GDM1 (cell line): Measurements from ENCODE around the gene CLCA4.

Experiments
- DNase-seq: peaks from one replicate; lab custom pipeline; 2025; lab: John Stamatoyannopoulos, UW

The CLCA4 gene

GRCh38 chr1:86546787-86547221 lies at the start of gene CLCA4:
CLCA4 (plus strand) TSS chr1:86547078; CDS start chr1:86547120, 42 bp downstream.
- DNase-seq = no peak

DNA sequence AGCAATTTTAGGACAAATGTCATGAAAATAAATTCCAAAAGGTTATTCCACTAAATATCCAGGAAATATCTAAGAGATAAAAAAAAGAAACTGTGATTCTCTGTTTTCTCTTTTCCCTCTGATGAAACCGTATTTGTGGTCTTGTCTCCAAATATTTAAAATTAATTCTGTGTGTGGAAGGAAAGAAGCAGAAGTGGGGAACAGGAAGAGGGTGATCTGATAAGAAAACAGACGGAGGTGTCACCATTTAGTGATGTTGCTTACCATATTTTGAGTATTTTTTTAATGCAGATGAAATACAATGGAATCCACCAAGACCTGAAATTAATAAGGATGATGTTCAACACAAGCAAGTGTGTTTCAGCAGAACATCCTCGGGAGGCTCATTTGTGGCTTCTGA lies 48.6 kb upstream of the CLCA4 start:
- DNase-seq = no peak

GRCh38 chr1:86499987-86500593 lies 46.8 kb upstream of the CLCA4 start:
- peak; percentile 5 for DNase-seq

DNA sequence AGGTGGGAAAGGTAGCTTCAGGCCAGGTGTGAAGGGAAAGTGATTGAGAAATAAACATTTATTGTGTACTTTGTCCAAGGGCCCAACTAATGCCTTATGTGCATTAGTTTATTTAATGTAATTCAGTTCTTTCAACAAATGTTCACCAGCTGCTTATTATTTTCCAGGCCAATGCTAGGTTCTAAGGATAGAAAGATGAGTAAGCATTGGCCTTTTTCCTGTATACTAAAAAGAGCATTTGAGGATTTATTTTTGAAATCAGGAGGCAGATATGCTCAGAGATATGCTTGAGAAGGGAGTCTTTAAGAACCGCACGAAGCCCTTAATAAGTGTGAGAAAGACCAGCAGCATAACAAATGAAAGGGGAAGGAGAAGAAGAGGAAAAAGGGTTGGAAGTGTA lies 46.2 kb upstream of the CLCA4 start:
- DNase-seq = no peak

GRCh38 chr1:86502125-86502646 lies 44.7 kb upstream of the CLCA4 start:
- DNase-seq = peak; percentile 4

DNA sequence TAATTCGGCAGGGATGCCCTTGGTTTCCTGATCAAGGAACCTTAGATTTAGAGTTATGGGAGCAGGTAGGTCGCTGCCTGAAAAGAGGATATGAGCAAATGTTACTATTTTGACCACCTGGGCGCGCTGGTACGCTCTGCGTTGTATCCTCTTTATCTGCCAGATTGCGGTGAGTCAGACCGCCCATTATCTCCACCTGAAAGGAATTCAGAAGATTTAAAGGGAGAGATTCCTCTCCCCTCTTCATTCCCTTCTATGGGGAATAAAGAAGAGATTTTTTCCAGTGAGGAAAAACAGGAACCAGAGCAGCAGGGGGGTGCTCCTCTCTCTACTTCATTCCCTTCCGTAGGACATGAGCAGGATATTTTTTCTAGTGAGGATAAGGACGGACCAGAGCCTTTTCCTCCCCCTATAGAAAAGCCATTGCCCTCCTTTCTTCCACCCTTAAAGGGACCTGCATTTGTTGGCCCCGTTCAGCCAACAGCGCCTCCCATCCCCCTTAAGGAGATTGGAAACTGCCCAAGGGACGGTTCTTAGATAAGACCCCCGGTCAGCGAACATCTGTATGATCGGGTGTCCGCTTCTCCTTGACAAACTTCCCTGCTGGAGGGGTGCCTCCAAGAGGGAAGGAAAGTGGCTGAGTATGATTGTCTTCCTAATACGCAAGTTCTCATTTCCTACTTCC lies 44.0 kb upstream of the CLCA4 start:
- no peak for DNase-seq

- no peak for DNase-seq
Measured at GRCh38 chr1:86503406-86504136, 43.3 kb upstream of the CLCA4 start.

- no peak for DNase-seq
Measured at GRCh38 chr1:86504137-86504479, 42.8 kb upstream of the CLCA4 start.

GRCh38 chr1:86504895-86505563 lies 41.8 kb upstream of the CLCA4 start:
- DNase-seq = no peak

DNA sequence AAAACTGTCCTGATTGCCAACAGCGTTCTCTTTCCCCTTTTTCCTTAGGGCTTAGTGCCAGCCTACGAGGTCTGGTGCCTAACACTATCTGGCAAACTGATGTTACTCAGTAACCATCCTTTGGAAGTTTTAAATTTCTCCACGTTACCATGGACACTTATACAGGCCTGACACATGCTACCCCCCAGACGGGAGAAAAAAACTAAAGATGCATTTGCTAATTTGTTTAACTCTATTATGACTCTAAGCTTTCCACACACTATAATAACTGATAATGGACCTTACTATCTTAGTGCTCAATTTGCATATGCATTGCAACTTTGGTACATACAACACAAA lies 41.3 kb upstream of the CLCA4 start:
- DNase-seq = no peak

GRCh38 chr1:86507935-86508582 lies 38.8 kb upstream of the CLCA4 start:
- peak; percentile 12 for DNase-seq

DNA sequence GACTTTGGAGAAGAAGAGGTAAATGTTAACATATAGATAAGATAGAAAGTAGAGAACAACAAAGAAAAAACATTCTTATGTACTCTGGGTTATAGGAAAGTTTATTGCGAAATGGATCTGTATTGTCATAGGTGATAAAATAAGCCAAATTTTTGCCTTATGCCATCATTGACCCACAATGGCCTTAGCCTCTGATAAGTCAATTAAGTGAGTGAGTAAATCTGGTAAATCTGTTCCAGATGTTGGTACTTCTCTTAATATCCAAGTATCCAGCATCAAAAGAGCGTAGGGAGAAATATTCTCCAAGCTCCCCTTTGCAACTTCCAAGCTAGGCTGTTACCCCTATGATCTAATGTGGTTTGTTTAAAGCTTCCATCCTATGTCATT lies 38.3 kb upstream of the CLCA4 start:
- no peak for DNase-seq

DNA sequence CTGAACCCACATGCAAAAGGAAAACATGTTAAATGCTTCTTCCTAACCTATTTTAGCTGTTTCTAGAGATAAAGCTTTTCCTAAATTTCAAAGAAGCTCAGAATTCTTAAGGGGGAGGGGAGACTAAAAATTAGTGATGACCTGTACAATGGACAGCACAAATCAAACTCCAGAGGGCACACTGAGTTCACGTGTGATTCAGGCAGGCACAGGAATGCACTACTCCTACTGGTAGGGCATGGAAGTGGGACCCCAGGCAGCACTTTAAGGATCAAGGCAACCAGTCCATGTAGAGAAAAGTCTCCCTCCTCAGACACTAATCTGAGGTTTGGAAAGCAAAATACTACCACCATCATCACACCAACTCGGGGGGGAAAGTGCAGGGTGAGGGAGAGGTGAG lies 31.3 kb upstream of the CLCA4 start:
- peak; percentile 2 for DNase-seq

GRCh38 chr1:86516335-86516734 lies 30.5 kb upstream of the CLCA4 start:
- DNase-seq = no peak

DNA sequence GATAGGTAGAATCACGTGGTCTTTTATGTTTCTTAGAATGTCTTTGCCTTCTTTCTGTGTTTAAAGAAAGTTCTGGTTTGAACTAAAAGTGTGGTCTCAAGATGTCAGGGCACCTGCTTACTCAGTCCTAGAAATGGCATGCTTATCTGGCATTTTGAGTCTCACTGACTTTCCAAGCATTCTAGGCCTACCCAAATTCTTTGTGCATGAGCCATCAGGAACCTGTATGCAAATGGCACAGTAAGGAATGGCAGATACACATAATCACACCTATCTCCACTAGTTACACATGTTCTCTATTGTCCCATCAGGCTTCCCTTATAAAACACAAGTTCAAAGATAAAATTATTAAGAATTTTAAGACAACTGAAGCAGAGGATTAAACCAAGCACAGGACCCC lies 29.5 kb upstream of the CLCA4 start:
- DNase-seq = no peak

- no peak for DNase-seq
Measured at GRCh38 chr1:86520789-86521521, 25.9 kb upstream of the CLCA4 start.

DNA sequence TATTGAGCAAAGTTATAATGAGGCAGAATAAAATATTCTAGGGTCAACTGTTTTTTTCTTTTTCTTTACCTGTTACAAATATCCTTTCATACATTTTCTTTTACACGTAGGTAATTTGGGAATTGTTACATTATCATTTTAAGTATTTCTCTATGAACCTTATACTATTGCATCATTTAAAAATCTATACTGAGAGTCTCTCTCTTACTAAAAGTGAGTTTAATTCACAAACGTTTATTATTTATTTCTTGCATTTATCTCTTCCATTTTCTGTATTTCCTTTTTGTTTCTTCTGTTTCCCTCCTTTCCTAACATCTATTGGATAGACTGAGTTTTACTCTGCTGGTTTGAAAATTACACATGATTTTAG lies 25.4 kb upstream of the CLCA4 start:
- DNase-seq = no peak

DNA sequence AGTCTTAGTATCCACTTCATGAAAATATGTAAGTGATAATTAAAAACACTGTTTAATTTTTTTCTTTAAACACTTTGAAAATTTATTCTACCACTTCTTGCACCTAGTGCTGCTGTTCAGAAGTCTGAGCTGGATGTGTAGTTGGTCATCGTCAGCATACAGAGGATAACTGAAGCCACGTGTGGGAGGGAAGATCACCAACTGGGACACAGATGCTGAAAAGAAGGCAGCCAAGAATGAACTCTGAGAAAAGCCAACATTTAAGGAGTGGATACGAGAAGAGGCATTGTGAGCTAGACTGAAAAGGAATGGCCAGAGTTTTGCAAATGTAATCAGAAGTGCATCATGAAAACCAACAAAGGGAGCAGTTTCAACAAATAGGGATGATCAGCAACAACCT lies 24.6 kb upstream of the CLCA4 start:
- DNase-seq = no peak

DNA sequence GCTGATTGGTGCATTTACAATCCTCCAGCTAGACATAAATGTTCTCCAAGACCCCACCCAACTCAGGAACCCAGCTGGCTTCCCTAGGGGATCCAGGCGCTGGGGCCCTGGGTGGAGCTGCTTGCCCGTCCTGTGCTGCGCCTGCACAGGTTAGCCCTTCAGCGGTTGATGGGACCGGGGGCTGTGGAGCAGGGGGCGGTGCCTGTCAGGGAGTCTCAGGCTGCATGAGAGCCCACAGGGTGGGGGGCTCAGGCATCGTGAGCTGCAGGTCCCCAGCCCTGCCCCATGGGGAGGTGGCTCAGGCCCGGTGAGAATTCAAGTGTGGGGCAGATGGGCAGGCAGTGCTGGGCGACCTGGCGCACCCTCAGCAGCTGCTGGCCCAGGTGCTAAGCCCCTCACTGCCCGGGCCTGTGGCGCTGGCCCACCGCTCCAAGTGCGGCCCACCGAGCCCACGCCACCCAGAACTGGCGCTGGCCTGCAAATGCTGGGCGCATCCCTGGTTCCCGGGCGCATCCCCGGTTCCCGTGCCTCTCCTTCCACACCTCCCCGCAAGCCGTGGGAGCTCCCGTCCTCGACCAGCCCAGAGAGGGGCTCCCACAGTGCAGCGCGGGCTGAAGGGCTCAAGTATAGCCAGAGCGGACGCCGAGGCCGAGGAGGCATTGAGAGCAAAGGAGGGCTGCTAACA lies 23.1 kb upstream of the CLCA4 start:
- no peak for DNase-seq

DNA sequence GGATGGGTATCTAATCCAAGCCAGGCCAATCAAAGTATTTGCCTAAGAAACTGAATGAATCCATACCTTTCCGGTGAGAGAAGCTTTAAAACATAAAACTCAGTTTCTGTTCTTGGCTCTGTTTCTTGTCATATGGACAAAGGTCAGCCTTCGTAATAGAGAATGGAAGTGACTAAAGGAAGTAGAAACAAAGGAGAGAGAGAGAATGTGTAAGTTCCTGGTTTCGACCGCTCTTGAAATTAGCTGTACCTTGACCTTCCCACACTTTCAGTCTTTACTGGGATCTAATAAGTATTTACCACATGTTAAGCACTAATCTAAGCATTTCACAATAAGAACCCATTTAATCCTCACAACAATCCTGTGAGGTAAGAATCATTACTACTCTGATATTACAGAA lies 19.6 kb upstream of the CLCA4 start:
- DNase-seq = no peak
